Vagina (tissue), 2 donors: ENCODE results near the gene FLACC1.

Source experiments
- POLR2A ChIP-seq, 2 donors: fragments of 450-650 bp; IDR thresholded peaks; one replicate each; pipeline ENCODE4 v1.6.1; 2017; ENCODE audit warnings: antibody characterized with exemption in 2 of 2, mild to moderate bottlenecking in 2 of 2, moderate library complexity in 2 of 2
- TF ChIP-seq, protein P1 (sequence below), 3 experiments: fragments of 450-650 bp in 2 of 3; fragments of 200-600 bp in 1 of 3; sonication (generic) in 1 of 3; IDR thresholded peaks; one replicate each; pipeline ENCODE4 v1.5.1; 2017 to 2019; ENCODE audit warnings: antibody characterized with exemption in 3 of 3, mild to moderate bottlenecking in 2 of 3, moderate library complexity in 2 of 3

DNA sequence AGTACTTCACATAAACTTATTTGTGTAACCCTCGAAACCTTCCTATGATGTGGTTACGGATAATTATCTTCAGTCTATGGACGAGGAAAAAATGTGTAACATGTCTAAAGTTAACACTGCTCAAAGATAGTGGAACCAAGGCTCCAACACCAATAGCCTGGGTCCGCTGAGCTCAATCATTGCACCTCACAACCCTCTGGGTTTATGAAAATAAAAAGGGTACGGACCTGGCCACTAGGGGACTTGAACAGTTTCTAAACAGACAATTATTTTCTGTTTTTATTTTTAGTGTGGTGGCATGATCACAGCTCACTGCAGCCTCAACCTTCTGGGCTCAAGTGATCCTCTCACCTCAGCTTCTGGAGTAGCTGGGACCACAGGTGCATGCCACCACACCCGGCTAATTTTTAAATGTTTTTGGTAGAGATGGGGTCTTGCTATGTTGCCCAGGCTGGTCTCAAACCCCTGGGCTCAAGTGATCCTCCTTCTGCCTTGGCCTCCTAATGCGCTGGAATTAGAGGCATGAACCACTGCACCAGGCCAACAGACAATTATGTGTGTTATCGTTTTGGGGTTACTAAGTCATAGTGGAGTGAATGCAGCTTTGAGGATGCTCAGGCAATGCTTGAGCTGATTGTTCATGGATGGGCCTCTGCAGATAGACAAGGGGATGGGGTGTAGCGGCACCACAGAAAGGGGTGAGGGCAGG, 86.7 kb downstream of the FLACC1 start:
- TF ChIP-seq, protein P1, sequence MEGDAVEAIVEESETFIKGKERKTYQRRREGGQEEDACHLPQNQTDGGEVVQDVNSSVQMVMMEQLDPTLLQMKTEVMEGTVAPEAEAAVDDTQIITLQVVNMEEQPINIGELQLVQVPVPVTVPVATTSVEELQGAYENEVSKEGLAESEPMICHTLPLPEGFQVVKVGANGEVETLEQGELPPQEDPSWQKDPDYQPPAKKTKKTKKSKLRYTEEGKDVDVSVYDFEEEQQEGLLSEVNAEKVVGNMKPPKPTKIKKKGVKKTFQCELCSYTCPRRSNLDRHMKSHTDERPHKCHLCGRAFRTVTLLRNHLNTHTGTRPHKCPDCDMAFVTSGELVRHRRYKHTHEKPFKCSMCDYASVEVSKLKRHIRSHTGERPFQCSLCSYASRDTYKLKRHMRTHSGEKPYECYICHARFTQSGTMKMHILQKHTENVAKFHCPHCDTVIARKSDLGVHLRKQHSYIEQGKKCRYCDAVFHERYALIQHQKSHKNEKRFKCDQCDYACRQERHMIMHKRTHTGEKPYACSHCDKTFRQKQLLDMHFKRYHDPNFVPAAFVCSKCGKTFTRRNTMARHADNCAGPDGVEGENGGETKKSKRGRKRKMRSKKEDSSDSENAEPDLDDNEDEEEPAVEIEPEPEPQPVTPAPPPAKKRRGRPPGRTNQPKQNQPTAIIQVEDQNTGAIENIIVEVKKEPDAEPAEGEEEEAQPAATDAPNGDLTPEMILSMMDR (IDR thresholded peaks at IDR 0.05): no peak
- no peak for TF ChIP-seq POLR2A (IDR thresholded peaks at IDR 0.05)
